ENCODE data around the gene RBMXL2. TPM values are rescaled to one million over a fixed set of nuclear protein-coding genes. Genes with fewer than 3 reads are reported as not detected.

RBMXL2 gene
- total RNA-seq, 1 donor from 2014 or later = not detected

DNA sequence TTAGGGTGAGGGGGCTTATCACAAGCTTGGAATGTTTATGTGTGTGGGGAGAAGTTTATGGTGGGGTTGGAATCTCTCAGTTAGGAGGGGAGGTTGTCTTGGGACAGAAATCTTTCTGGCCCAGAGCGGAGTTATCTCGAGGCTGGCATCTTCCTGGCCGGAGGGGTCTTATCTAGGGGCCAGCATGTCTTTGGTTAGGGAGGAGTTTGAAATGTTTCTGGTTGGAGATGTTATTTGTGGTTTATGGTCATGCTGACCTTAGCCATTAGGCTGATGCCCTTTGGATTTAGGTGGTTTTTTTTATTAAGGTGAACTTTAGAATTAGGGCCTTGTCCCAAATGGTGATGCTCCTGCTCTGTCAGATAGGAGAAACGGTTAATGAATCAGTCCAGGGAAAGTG is 7.9 kb upstream of the RBMXL2 start:
- no peak overlapping the region for H3K4me3 Mint-ChIP-seq (ENCODE audit: unreplicated experiment)
- no peak overlapping the region for H3K27ac Mint-ChIP-seq (ENCODE audit: unreplicated experiment)
- DNase-seq (ENCODE audit: low spot score) = no peak
- TF ChIP-seq, protein P1, sequence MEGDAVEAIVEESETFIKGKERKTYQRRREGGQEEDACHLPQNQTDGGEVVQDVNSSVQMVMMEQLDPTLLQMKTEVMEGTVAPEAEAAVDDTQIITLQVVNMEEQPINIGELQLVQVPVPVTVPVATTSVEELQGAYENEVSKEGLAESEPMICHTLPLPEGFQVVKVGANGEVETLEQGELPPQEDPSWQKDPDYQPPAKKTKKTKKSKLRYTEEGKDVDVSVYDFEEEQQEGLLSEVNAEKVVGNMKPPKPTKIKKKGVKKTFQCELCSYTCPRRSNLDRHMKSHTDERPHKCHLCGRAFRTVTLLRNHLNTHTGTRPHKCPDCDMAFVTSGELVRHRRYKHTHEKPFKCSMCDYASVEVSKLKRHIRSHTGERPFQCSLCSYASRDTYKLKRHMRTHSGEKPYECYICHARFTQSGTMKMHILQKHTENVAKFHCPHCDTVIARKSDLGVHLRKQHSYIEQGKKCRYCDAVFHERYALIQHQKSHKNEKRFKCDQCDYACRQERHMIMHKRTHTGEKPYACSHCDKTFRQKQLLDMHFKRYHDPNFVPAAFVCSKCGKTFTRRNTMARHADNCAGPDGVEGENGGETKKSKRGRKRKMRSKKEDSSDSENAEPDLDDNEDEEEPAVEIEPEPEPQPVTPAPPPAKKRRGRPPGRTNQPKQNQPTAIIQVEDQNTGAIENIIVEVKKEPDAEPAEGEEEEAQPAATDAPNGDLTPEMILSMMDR (IDR thresholded peaks at IDR 0.05) = no peak
- H3K27me3 Mint-ChIP-seq (ENCODE audit: low read depth) = peaks cover 5% of the 10 kb centered on the region
- H3K36me3 Mint-ChIP-seq (ENCODE audit: low read depth) = no peaks in the 10 kb centered on the region
- peaks cover 8% of the 10 kb centered on the region for H3K9me3 Mint-ChIP-seq (ENCODE audit: low read depth)
- no peaks in the 10 kb centered on the region for H3K4me1 Mint-ChIP-seq (ENCODE audit: low read depth)

DNA sequence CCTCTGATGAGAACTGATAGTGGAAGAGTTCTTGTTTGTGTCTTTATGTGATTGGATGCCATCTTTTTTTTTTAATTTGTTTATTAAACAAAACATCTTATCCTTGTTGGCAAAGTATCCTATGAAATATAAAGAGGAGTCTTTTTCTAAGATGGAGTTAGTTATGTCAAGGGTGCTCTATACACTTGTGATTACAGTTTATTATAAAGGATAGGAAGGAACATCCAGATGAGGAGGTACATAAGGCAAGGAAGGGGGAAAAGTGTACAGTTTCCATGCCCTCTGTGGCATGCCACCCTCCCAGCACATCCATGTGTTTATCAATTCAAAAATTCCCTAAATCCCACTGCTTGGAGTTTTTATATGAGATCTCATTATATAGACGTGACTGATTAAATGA is 7.4 kb upstream of the RBMXL2 start:
- Mint-ChIP-seq H3K36me3 (ENCODE audit: low read depth) (no peaks in the 10 kb centered on the region), H3K4me3 (ENCODE audit: unreplicated experiment) (no peak overlapping the region), H3K9me3 (ENCODE audit: low read depth) (peaks cover 8% of the 10 kb centered on the region), H3K4me1 (ENCODE audit: low read depth) (no peaks in the 10 kb centered on the region), H3K27ac (ENCODE audit: unreplicated experiment) (no peak overlapping the region), H3K27me3 (ENCODE audit: low read depth) (peaks cover 6% of the 10 kb centered on the region)
- TF ChIP-seq, protein P1 (IDR thresholded peaks at IDR 0.05) = no peak
- DNase-seq (ENCODE audit: low spot score) = no peak

GRCh38 chr11:7089328-7090251 is 792 bp downstream of the RBMXL2 start:
- H3K27ac Mint-ChIP-seq (ENCODE audit: unreplicated experiment) = no peak overlapping the region
- no peaks in the 10 kb centered on the region for H3K36me3 Mint-ChIP-seq (ENCODE audit: low read depth)
- TF ChIP-seq, protein P1 (IDR thresholded peaks at IDR 0.05) = no peak

DNA sequence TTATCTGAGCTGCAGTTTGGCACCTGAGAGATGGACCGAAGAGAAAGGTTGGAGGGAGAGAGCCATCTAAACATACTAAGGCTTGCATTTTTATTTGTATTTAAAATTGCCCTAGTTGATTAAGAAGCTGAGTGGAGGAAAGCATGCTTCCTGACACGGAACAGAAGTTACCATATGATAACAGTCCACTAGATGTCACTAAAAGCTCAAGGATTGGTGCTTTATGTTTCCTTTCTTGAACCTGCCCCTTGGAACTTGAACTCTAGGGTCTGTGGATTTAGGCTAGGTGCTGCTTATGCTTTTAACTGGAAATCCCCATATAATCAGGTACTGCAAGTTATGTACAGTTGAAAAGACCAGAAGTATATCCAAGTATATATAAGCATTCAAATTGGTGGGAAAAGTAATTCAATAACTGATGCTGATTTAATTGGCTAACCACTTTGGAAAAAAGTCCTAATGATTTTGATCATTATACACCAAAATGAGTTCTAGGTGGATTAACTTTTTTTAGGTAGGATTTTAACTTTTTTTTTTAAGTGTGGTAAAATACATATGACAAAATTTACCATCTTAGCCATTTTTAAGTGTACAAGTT is 9.5 kb downstream of the RBMXL2 start:
- H3K27me3 Mint-ChIP-seq (ENCODE audit: low read depth) = peaks cover 39% of the 10 kb centered on the region
- no peak for DNase-seq (ENCODE audit: low spot score)
- no peak overlapping the region for H3K4me3 Mint-ChIP-seq (ENCODE audit: unreplicated experiment)
- H3K36me3 Mint-ChIP-seq (ENCODE audit: low read depth) = no peaks in the 10 kb centered on the region
- no peaks in the 10 kb centered on the region for H3K4me1 Mint-ChIP-seq (ENCODE audit: low read depth)
- TF ChIP-seq, protein P1 (IDR thresholded peaks at IDR 0.05) = peak; percentile 95
- H3K9me3 Mint-ChIP-seq (ENCODE audit: low read depth) = no peaks in the 10 kb centered on the region
- H3K27ac Mint-ChIP-seq (ENCODE audit: unreplicated experiment) = no peak overlapping the region

More at GRCh38 chr11:7089328-7090251, 792 bp downstream of the RBMXL2 start:
- no peak overlapping the region for H3K4me3 Mint-ChIP-seq (ENCODE audit: unreplicated experiment)
- no peaks in the 10 kb centered on the region for H3K4me1 Mint-ChIP-seq (ENCODE audit: low read depth)
- no peaks in the 10 kb centered on the region for H3K9me3 Mint-ChIP-seq (ENCODE audit: low read depth)
- peak; percentile 92 for DNase-seq (ENCODE audit: low spot score)
- peaks cover 42% of the 10 kb centered on the region for H3K27me3 Mint-ChIP-seq (ENCODE audit: low read depth)

DNA sequence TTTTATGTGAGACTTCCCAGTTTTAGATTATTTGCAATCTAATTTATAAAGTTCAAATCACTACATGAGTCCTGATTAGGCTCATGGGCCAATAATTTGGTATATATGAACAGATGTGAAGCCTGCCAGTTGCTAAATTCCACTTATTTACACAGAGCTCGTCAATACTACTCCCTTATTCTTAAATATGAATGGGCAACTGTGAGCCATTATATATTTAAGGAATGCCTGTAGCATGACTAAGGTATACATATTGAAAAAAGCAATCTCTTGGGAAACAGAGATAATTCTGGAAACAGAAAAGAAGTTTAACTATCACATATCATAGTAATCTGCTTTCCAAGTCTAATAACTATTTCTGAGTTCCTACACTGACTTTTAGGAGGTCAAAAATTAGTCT is 27.0 kb downstream of the RBMXL2 start:
- Mint-ChIP-seq H3K4me3 (ENCODE audit: unreplicated experiment) (no peak overlapping the region), H3K27me3 (ENCODE audit: low read depth) (no peaks in the 10 kb centered on the region), H3K27ac (ENCODE audit: unreplicated experiment) (no peak overlapping the region), H3K36me3 (ENCODE audit: low read depth) (no peaks in the 10 kb centered on the region), H3K9me3 (ENCODE audit: low read depth) (no peaks in the 10 kb centered on the region), H3K4me1 (ENCODE audit: low read depth) (peaks cover 9% of the 10 kb centered on the region)
- TF ChIP-seq, protein P1 (IDR thresholded peaks at IDR 0.05) = no peak
- no peak for DNase-seq (ENCODE audit: low spot score)

All from chondrocyte (in vitro differentiated cells).